Psoas muscle (tissue), 8 donors: ENCODE measurements around the gene TRPM4. TPM values are rescaled to one million over a fixed set of nuclear protein-coding genes. Genes with fewer than 3 reads are reported as not detected.
A peak's percentile ranks its signal among the peaks of the same experiment; 100 is the strongest.
"Not testable (repeated sequence)": the region's sequence is repeated elsewhere in the genome, so short reads cannot be mapped to it uniquely, and the experiment has no call there.

Experiments used
- ATAC-seq, 4 donors: fragments of 200-7000 bp; cut with Tn5 transposase; one replicate each; pipeline ENCODE4 v1.9.1; 2020; ENCODE audit warnings: moderate library complexity in 3 of 4, mild to moderate bottlenecking in 2 of 4
- DNase-seq, 2 donors: peaks; one replicate each; pipeline ENCODE4 v3.0.0-alpha.2; 2020
- H3K27ac ChIP-seq: fragments of 200-600 bp; one replicate; pipeline ENCODE4 v1.8.0; 2022
- H3K27me3 ChIP-seq, 3 donors: fragments of 200-600 bp in 1 of 3; one replicate each; pipeline versions ENCODE4 v1.6.1 to v1.8.0; 2013 to 2022; ENCODE audit warnings: low read length in 2 of 3, mild to moderate bottlenecking in 2 of 3, moderate library complexity in 1 of 3; ENCODE audit not compliant: insufficient read depth in 3 of 3
- H3K36me3 ChIP-seq, 2 donors: fragments of 200-600 bp in 1 of 2; one replicate each; pipeline versions ENCODE4 v1.6.1 to v1.8.0; 2013 to 2022; ENCODE audit warnings: low read depth in 1 of 2, mild to moderate bottlenecking in 1 of 2, moderate library complexity in 1 of 2; ENCODE audit not compliant: insufficient read depth in 1 of 2
- H3K4me1 ChIP-seq: fragments of 200-600 bp; one replicate; pipeline ENCODE4 v1.8.0; 2022
- H3K4me3 ChIP-seq: fragments of 200-600 bp; one replicate; pipeline ENCODE4 v1.8.0; 2022; ENCODE audit warnings: mild to moderate bottlenecking
- H3K9me3 ChIP-seq: fragments of 200-600 bp; one replicate; pipeline ENCODE4 v1.8.0; 2022
- CTCF ChIP-seq: fragments of 200-600 bp; IDR thresholded peaks from one replicate; pipeline ENCODE4 v1.8.0; 2022; ENCODE audit warnings: antibody characterized with exemption
- WGBS, 3 donors: extraction: QIAGEN DNeasy Blood & Tissue Kit; methylation state at CpG; one replicate each; pipeline versions ENCODE4 v1.1.6 to v1.1.7; 2013; 5-methylcytosine and 5-hydroxymethylcytosine counted together
- intact Hi-C, 2 donors: fragments of 100-400 bp; cut with DNase I; formaldehyde crosslinking; loops; one replicate each; pipeline versions ENCODE4 v1.11.0 to v1.14.2; 2022
- polyA plus RNA-seq, 3 donors: library from polyadenylated mRNA; stranded (reverse); fragments of 200-250 nt; gene quantifications; one replicate each; pipeline ENCODE4 v1.2.3, GENCODE V29; 2013
- total RNA-seq, 4 donors: library from RNA; stranded (reverse); fragmentation: NEBNext Ultra II Directional in 2 of 4; extraction: Animal tissue kit (Norgen Biotek cat#: 25700) in 2 of 4; gene quantifications; one replicate each; pipeline versions ENCODE4 v1.2.1 to v1.2.4, GENCODE V29; 2021 to 2023
- donor health status: healthy with polysubstance abuse.
- donor health status: DM: no; HTN: no; CAD: no; lungs with moderate emphysema.
- donor health status: Bipolar disorder and iron deficiency.
- donor health status: healthy.
- donor health status: DM: yes; HTN: yes; CAD: no.
- donor health status: DM: no; HTN: no; CAD: no.
- donor health status: DM: no; HTN: no; CAD: no.
- donor health status: DM: yes; HTN: yes; CAD: no.

The TRPM4 gene
- total and polyA plus RNA-seq, 7 donors = 6.5 to 20.6 (median 9.5) TPM

GRCh38 chr19:49120868-49121267 is 36.7 kb upstream of the TRPM4 start:
- H3K36me3 ChIP-seq = no peaks in the 10 kb centered on the region
- peaks cover 19% of the 10 kb centered on the region for H3K4me1 ChIP-seq
- no peak overlapping the region for H3K27ac ChIP-seq
- TF ChIP-seq CTCF = no peak
- no peaks in the 10 kb centered on the region for H3K9me3 ChIP-seq
- H3K4me3 ChIP-seq = no peak overlapping the region
- 82 to 89% (median 89%) methylated on average over 2 of the region's 2 CpGs for WGBS, 3 donors
- ATAC-seq (no peak), DNase-seq (no peak)
- no peaks in the 10 kb centered on the region for H3K27me3 ChIP-seq
- intact Hi-C loops = no loop called here

- DNase-seq, H3K27ac ChIP-seq, H3K27me3 ChIP-seq, H3K4me3 ChIP-seq, intact Hi-C loops, H3K36me3 ChIP-seq, ATAC-seq, H3K9me3 ChIP-seq: not testable (repeated sequence)
- H3K4me1 ChIP-seq = peaks cover 19% of the 10 kb centered on the region
- 62 to 70% (median 68%) methylated on average over 10 of the region's 10 CpGs for WGBS, 3 donors
Measured at GRCh38 chr19:49121841-49122240, 35.8 kb upstream of the TRPM4 start.

- DNase-seq, ATAC-seq, H3K27me3 ChIP-seq, H3K27ac ChIP-seq, intact Hi-C loops, H3K36me3 ChIP-seq, H3K4me3 ChIP-seq, H3K9me3 ChIP-seq: not testable (repeated sequence)
- peaks cover 11% of the 10 kb centered on the region for H3K4me1 ChIP-seq
- 83 to 90% (median 89%) methylated on average over 11 of the region's 11 CpGs for WGBS, 3 donors
Measured at GRCh38 chr19:49123285-49123684, 34.3 kb upstream of the TRPM4 start.

GRCh38 chr19:49125025-49125731 is 32.4 kb upstream of the TRPM4 start:
- DNase-seq = no peak
- intact Hi-C loops = no loop called here

GRCh38 chr19:49126575-49126974 is 31.0 kb upstream of the TRPM4 start:
- WGBS, 3 donors = 75 to 80% (median 77%) methylated on average over 4 of the region's 4 CpGs

More at GRCh38 chr19:49125025-49125731, 32.4 kb upstream of the TRPM4 start:
- 27 to 33% (median 29%) methylated on average over 19 to 23 of the region's 23 CpGs for whole genome bisulfite sequencing, 3 donors
- peaks cover 11% of the 10 kb centered on the region for H3K4me1 ChIP-seq
- H3K27ac ChIP-seq = no peak overlapping the region
- ATAC-seq = no peak
- no peaks in the 10 kb centered on the region for H3K9me3 ChIP-seq
- H3K36me3 ChIP-seq = no peaks in the 10 kb centered on the region
- TF ChIP-seq CTCF = no peak
- H3K27me3 ChIP-seq = no peaks in the 10 kb centered on the region
- H3K4me3 ChIP-seq = no peak overlapping the region

GRCh38 chr19:49127225-49127624 is 30.4 kb upstream of the TRPM4 start:
- H3K4me3 ChIP-seq = peak overlapping the region; percentile 33
- H3K9me3 ChIP-seq, H3K27me3 ChIP-seq, DNase-seq, intact Hi-C loops, H3K27ac ChIP-seq, H3K36me3 ChIP-seq, ATAC-seq: not testable (repeated sequence)
- peaks cover 14% of the 10 kb centered on the region for H3K4me1 ChIP-seq
- WGBS, 3 donors = 93 to 97% (median 95%) methylated on average over 12 of the region's 12 CpGs

More at GRCh38 chr19:49126575-49126974, 31.0 kb upstream of the TRPM4 start:
- no peaks in the 10 kb centered on the region for H3K36me3 ChIP-seq
- no peaks in the 10 kb centered on the region for H3K9me3 ChIP-seq
- no peak overlapping the region for H3K4me3 ChIP-seq
- peaks cover 14% of the 10 kb centered on the region for H3K4me1 ChIP-seq
- intact Hi-C loops = no loop called here
- ATAC-seq (no peak), DNase-seq (no peak)
- TF ChIP-seq CTCF = no peak
- no peaks in the 10 kb centered on the region for H3K27me3 ChIP-seq
- no peak overlapping the region for H3K27ac ChIP-seq
